HG03378 (cell line): ENCODE data around the gene CFL1.
A peak's percentile ranks its signal among the peaks of the same experiment; 100 is the strongest.
"Not testable (repeated sequence)": the region's sequence is repeated elsewhere in the genome, so short reads cannot be mapped to it uniquely, and the experiment has no call there.

Experiments
- ATAC-seq: cut with Tn5 transposase; IDR thresholded peaks from one replicate; pipeline ENCODE4 v1.9.1; 2021; ENCODE audit warnings: mild to moderate bottlenecking, moderate library complexity; ENCODE audit not compliant: unreplicated experiment

Gene CFL1

DNA sequence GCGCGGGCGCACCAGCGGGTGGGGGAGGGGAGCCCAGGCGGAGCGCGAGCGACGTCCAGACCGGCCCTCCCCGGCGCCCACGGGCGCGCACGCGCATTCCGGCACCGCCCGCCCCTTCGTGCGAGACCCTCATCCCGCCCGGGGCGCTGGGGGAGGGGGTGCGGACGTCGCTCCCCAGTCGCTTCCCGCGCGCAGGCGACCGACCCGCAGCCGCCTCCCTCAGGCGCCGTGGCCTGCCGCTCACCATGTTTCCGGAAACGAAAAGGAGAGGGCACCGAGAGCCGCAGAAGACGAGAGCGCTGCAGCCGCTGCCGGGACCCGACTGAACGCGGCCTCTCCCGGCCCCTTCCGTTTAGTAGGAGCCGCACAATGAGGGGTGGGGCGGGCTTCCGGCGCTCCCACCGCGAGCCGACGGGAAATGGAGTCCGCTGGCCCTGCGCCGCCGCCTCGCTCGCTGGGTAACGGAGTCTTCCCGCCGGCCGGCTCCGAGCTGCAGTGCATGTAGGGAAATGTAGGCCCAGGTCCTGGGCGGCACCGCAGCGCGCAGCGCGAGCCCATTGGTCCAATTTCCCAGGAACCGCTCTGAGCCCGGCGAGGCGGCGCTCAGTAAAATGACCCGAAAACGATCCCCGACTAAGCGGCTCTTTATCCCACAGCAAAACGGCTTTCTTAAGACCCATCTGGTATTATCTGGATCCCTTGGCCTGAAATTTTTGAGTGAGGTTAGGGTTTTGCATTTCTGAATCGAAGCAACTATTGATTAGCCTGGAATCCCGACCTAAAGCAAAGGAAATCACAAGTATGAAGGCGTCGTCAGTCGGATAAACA is at the start of gene CFL1:
Gene CFL1 (minus strand): TSS at position 328 of the 828 bp plus-strand sequence. CDS start 81 bp downstream, at position 247.
- ATAC-seq, result peak; percentile 42

DNA sequence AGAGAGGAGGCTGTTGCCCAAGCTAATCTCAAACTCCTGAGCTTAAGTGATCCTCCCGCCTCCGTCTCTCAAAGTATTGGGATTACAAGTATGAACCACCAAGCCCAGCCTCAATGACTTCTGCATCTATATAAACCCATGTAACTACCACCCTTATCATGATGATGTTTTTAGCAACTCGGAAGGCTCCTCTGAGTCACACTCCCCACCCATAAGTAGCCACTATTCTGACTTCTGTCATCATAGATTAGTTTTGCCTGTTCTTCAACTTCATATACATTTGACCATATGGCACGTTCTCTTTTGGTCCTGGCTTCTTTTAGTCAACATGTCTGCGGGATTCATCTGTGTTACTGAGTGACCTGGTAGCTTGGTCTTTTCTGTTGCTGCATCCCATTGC is 48.6 kb upstream of the CFL1 start:
- ATAC-seq, result no peak

DNA sequence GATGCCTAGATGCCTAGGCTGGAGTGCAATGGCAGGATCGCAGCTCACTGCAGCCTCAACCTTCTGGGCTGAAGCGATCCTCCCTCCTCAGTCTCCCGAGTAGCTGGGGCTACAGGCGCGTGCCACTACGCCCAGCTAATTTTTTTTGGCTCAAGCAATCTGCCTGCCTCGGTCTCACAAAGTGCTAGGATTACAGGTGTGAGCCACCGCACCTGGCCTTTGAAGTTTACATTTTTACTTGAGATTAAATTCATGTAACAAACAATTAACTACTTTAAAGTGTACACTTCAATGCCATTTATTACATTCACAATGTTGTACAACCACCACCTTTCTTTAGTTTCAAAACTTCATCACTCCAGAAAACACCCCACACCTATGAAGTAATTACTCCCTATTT is 45.7 kb upstream of the CFL1 start:
- no peak for ATAC-seq

DNA sequence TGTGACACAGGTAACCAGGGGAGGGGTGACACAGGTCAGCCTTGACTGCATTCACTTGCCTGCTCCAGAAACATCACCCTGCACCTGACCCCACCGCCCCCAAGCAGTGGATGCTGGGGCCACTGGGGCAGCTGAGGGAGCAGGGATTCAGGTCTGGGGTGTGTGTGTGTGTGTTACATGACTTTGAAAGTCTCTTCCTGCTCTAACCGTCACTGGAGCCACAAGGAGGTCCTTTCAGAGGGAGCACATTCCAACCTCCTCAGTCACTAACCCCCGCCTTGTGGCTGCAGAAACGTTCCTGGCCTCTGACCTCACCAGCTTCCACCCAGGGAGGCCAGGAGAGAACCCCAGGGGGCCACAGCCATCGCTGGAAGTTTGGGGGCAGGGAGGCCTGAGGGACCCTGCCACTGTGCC is 45.1 kb upstream of the CFL1 start:
- no peak for ATAC-seq

DNA sequence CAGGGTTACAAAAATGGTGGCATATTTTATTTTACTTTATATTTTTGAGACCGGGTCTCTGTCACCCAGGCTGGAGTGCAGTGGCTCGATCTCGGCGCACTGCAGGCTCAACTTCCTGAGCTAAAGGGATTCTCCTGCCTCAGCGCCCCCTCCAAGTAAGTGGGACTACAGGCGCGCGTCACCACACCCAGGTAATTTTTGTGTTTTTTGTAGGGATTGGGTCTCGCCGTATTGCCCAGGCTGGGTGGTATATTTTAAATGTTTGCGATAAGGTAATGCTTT is 42.9 kb upstream of the CFL1 start:
- no peak for ATAC-seq

DNA sequence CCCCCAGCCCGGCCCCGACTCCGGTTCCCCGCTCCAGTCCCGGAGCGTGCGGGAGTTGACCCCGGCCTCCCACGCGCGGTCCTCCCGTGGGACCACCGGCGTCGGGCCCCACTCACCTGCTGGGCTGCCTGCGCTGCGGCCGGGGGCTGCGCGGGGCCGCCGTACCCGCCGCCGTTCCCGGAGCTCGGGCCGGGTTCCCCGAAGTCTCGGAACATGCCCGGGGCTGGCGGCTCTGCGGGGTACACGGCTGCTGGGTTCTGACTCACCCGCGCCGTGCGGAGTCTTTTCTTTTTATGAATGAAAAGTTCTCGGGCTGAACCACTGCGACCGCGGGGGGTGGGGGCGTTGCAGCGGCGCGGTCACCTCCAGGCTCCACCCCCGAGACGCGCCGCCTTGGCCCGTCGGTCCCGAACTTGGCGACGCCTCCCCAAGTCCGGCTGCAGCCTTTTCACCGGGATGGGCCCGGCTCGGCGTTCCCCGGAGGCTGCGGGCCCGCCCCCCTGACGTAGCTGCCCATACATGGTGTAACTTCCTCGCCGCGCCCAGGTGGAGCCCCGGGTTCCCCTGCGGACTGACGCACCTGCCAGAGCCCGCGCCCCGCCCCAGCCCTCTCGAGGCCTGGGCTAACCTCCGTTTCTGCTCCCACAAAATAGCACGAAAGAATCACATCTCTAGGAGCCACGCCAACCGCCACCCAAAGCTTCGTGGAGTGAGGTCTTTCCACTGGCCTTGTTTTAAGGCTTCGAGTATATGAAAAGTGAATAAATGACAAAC is 42.3 kb upstream of the CFL1 start, which contains the start of gene FOSL1:
Gene FOSL1 (minus strand): TSS at position 264 of the 774 bp plus-strand sequence. CDS start 49 bp downstream, at position 215.
- peak; percentile 49 for ATAC-seq

DNA sequence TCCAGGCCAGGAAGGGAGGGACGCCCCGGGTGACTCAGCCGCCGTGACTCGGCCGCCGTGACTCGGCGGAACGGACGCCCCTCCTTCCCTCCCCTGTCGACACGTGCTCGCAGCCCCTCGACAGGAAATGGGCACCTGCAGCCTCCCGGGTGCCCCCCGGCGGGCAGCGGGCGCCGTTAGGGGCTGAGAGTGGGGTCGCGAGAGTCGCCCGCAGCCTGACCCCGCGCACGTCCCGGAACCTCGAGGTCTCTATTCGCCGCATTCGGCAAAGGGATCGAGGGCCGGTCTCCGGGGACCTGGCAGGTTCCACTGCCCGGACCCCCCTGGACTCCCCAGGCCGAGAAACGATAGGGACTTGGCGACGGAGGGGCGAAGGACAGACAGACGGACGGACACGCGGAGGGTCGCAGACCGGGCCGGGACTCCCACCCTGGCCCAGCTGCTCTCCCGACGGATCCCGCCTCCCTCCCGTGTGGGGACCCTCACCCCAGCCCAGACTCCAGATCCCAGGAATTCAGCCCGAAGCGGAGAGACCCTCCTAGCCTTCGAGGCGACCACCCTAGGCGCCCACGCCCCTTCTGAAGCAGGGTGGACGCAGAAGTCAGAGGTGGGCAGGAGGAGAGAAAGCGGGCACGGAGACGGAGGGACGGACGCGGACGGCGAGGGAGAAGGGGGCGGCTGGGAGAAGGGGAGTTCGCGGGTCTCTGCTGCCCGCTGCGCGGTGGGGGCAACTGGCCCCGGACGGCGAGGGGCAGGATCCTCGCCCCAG is 41.6 kb upstream of the CFL1 start:
- ATAC-seq, result no peak

DNA sequence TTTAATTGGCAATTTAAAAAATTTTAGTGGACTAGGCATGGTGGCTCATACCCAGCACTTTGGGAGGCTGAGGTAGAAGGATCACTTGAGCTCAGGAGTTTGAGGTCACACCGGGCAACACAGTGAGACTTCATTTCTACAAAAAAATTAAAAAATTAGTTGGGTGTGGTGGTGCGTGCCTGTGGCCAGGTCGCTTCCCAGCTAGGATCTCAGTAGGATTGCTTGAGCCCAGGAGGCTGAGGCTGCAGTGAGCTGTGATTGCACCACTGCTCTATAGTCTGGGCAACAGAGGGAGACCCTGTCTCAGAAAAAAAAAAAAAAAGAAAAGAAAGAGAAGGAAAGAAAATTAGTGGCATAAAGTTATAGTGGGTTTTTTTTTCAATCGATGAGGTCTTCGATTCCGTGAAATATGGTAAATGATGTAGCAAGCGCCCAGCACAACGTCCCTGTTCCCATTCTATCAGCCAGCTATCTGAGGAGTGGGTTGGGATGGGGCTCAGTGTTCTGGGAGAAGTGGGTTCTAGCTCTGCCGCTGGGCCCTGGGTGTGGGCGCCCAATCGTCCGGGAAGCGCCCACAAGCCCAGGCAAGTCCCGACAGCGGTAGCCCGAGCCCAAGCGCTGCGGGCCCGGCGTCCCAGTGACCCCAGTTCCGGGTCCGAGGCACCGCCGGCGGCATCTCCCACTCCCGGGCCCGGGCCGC is 40.8 kb upstream of the CFL1 start:
- no peak for ATAC-seq

DNA sequence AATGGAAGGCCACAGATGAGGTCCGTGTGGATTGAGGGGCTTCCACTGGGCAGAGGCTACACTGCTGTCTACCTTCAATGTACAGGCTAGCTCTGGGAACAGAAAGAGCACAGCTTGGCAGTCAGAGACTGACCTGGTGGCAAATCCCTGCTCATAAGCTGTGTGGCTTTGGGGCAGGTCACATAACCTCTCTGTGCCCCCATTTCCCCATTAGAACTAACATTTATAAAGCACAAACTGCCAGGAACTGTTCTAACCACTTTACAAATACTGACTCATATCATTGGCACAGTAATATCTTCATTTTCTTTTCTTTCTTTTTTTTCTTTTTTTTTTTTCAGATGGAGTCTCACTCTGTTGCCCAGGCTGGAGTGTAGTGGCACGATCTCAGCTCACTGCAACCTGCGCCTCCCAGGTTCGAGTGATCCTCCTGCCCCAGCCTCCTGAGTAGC is 39.1 kb upstream of the CFL1 start:
- no peak for ATAC-seq

DNA sequence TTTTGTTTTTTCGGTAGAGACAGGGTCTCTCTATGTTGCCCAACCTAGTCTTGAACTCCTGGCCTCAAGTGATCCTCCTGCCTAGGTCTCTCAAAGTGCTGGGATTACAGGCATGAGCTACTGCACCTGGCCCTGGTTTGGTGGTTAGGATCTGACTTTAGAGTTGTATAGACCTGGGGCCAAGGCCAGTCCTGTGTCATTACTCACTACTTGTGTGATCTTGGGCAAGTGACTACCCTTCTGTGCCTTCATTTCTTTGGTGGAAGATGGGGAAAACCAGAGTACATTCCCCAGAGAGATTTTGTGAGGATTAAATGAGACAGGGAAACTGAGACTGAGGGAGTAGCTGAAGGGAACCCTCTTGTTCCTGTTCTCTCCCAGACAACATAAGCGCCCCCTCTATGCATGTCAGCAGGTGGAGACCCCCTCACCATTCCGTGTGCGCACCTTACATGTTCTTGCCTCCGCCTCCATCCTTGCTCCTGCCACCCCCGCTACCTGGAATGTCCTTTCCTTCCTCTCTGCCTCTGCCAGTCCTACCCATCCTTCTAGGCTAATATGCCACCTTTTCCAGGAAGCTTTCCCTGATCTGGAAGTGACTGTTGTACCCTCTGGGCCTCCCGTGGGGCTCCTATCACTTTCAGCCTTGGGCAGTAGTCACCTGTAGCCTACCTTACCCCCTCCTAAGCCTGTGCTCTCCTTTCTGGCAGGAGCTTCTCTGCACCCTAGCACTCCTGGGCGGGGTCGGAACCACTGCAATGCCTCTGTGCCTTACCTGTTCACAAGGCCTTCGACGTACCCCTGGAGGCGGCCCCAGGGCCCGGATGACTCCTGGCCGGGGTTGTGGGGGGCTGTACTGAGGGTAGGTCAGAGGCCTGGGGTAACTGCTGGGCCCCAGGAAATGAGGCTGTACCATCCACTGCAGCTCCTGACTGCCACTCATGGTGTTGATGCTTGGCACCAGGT is 38.3 kb upstream of the CFL1 start:
- no peak for ATAC-seq

DNA sequence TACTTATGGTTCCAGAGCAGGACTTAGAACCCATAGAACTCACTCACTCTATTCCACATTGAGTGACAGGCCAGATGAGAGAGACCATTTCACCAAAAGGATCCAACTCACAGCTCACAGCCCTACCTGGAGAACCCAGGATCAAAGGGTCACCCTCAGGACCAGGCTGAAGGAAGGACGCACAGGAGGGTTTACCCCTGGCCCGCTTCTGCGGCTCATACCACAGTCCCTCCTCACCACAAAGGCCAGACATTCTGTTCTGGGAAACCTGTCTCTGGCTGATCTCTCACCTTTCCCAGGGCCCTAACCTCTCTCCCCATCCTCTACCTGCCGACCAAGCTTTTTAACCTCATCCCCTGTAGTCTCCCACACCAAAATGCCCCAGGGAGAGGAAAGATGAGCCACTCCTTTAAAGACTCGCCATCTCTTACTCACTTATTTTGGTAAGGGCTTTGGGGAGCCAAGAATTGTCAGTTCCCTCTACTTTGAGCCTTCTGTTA is 37.6 kb upstream of the CFL1 start:
- ATAC-seq, result no peak

DNA sequence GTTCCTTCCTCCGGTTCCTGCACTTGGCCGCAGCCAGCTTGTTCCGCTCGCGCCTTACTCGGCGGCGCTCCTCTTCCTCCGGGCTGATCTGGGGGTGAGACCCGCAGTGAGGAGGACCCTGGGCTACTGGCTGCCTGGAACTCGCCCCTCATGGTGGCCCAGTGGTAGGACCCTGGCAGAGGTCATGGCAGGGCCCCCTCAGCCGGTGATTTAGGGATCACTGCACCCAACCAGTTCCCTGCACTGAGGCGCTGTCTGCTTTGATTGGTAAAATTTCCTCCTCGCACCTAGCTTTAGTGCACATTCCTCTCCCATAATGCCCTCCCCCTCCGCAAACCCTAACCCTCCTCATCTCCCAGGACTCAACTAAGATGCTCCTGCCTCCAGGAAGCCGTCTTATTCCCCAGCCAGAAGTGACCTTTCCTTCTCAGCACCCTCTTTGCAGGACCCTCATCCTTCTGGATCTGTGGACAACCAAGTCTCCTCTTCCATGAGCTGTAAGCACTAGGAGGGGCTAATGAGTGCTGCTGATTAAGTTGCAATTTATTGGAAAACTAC is 36.1 kb upstream of the CFL1 start:
- no peak for ATAC-seq

DNA sequence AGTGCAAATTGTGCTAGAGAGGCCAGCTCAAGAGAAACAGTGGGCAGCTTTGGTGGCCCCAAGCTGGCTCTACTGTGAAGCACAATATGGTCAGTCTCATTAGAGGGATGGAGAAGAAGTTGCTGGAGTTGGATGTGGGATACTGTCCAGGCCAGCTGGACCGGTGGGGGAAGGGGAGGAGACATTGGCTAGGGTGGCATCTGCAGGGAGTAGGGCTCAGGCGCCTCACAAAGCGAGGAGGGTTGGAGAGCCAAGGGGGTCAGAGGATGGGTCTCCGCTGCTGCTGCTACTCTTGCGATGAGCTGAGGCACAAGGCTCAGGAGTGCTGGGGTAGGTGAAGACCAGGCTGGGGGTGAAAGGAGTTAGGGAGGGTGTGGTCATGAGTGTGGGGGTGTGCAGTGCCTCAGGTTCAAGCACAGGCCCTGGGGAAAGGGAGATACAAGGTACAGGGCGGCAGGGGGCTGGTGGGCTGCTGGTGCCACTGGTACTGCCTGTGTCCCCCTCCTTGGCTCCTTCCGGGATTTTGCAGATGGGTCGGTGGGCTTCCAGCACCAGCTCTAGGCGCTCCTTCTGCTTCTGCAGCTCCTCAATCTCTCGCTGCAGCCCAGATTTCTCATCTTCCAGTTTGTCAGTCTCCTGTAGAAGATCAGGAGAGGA is 34.8 kb upstream of the CFL1 start:
- no peak for ATAC-seq

DNA sequence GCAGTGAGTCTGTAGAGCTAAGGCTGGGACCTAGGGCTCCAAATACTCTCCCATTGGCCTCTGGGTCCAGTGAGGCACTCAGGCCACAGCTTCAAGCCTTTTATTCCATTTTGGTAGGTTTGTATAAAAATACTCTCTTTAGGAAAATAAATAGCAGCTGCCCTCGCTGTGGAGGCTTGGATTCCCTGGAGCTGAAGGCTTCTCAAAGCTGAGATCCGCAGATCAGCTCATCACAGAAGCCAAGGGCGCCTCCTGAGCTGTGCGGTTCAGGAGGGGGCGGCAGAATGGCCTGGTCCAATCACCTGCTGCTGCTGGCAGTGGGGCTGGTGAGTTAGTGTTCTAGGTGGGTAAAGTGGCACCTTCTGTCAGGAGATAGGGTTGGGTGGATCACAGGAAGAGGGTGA is 34.2 kb upstream of the CFL1 start:
- not testable (repeated sequence) for ATAC-seq

DNA sequence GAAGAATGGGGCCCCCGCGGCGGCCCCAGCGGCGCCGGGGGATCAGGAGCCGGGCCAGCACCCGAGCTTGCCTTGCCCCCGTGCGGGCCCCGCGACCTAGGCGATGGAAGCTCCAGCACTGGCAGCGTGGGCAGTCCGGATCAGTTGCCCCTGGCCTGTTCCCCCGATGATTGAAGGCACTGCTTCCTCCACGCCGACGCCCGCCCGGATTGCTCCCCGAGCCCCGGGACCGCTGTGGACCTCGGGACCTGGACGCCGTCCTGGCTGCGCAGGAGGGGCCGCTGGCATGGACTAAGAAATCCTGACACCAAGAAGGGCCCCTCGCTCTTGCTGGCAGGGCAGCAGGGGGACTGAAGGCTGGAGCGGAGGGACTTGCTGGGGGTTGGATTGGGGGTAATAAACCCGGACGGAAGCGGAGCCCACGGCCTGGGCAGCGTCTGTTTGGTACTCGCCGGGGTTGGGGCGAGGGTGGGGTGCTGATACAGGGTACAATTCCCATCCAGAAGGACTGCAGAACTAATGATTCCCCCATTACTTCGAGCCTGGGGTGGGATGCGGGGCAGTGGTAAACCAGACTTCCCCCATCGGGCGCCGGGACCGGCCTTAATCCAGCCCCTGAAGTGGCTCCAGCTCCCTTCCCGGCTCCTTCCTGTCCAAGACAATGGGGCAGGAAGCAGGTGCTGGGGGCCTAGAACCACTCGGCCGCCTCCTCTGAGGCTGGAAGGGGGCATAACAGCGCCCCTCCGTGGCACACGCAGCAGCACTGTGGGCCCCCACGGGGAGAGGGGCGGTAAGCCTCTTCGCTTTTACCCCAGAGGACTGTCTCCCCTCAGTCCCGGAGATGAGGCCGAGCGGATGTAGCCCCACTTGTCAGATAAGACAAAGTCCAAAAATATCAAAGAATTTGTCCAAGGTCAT is 33.5 kb upstream of the CFL1 start:
- ATAC-seq, result no peak

DNA sequence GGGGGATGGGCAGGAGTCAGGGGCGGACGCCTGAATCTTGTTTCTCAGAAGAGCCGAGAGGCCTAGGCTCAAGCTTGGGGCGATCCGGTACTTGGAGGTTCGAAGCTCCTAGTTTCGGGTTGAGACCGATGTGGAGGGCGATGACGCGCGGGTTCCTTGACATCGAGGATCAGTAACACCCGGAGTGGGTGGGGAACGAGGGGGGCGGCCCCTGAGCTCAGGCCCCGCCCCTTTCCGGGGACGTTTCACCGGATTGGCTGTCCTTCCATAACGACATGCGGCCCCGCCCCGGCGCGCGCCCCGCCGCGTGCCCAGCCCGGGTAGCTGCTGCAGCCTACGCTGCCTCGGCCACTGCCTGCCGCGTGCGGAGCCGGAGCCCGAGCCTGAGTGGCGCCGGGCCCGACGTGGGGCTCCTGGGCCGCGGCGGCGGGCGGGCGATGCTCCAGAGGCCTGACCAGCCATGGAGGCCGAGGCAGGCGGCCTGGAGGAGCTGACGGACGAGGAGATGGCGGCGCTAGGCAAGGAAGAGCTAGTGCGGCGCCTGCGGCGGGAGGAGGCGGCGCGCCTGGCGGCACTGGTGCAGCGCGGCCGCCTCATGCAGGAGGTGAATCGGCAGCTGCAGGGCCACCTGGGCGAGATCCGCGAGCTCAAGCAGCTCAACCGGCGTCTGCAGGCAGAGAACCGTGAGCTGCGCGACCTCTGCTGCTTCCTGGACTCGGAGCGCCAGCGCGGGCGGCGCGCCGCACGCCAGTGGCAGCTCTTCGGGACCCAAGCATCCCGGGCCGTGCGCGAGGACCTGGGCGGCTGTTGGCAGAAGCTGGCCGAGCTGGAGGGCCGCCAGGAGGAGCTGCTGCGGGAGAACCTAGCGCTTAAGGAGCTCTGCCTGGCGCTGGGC is 32.6 kb upstream of the CFL1 start, which contains the start of gene CCDC85B:
Gene CCDC85B (plus strand): TSS at position 350 of the 895 bp plus-strand sequence. CDS start 111 bp downstream, at position 461.
- ATAC-seq, result peak; percentile 39
